ENCODE data around the gene PPP2R1B. TPM values are rescaled to one million over a fixed set of nuclear protein-coding genes. Genes with fewer than 3 reads are reported as not detected.
"Not testable (repeated sequence)": the region's sequence is repeated elsewhere in the genome, so short reads cannot be mapped to it uniquely, and the experiment has no call there.

PPP2R1B gene
- total and polyA plus RNA-seq, 5 donors, result 5.7 to 19.7 (median 9.8) TPM

DNA sequence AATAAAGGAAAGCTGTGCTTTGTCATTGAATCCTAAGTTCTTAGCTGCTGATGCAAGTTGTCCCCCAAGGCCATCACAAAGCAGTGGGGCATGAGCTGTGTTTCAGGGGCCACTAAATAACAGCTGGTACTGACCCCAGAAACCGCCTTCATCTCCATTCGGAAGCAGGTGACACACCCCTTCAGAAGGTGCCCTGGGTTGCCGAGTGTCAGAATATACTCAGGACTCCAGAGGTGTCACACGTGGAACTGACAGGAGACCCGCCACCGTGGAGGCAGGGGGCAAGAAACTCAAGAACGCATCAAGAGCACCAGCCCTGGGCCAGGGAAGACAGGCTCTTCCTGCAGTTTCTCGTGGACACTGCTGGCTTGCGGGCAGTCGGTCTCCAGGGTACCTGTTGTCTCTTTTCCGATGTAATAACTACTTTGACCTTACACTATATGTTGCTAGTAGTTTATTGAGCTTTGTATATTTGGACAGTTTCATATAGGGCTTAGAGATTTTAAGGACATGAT lies 41.5 kb downstream of the PPP2R1B start:
- DNase-seq (no peak), ATAC-seq (no peak)
- intact Hi-C loops (cut with DNase I), result loop anchor here in 1 of 4 donors (5.0 kb wide), 1 partner anchor 33 kb away; no protein-coding TSS in a partner anchor
- H3K4me1 ChIP-seq (ENCODE audit: control insufficient read depth, insufficient read depth, low read length), result peaks cover 6% of the 10 kb centered on the region
- H3K27ac ChIP-seq (ENCODE audit: low read length), result no peak overlapping the region
- no peaks in the 10 kb centered on the region for H3K27me3 ChIP-seq (ENCODE audit: control insufficient read depth, insufficient read depth)
- no peaks in the 10 kb centered on the region for H3K9me3 ChIP-seq (ENCODE audit: control insufficient read depth, low read length)
- WGBS, result 90% methylated on average over 11 of the region's 11 CpGs
- no peak overlapping the region for H3K4me3 ChIP-seq (ENCODE audit: low read length)

GRCh38 chr11:111723595-111723994 lies 42.6 kb downstream of the PPP2R1B start:
- WGBS, result 45% methylated on average over 15 of the region's 15 CpGs
- H3K4me3 ChIP-seq (ENCODE audit: low read length), result no peak overlapping the region
- intact Hi-C loops (cut with DNase I), result loop anchor here in 1 of 4 donors (5.0 kb wide), 1 partner anchor 34 kb away; no protein-coding TSS in a partner anchor
- DNase-seq (peak in 2 of 3 donors; percentile 70 to 78), ATAC-seq (peak; percentile 25 to 41)
- no peaks in the 10 kb centered on the region for H3K27me3 ChIP-seq (ENCODE audit: control insufficient read depth, insufficient read depth)
- H3K9me3 ChIP-seq (ENCODE audit: control insufficient read depth, low read length), result no peaks in the 10 kb centered on the region
- H3K27ac ChIP-seq (ENCODE audit: low read length), result no peak overlapping the region
- H3K4me1 ChIP-seq (ENCODE audit: control insufficient read depth, insufficient read depth, low read length), result peaks cover 3% of the 10 kb centered on the region

GRCh38 chr11:111722501-111722900 lies 43.7 kb downstream of the PPP2R1B start:
- 85% methylated on average over 8 of the region's 8 CpGs for WGBS
- no peak overlapping the region for H3K27ac ChIP-seq (ENCODE audit: low read length)
- H3K4me3 ChIP-seq (ENCODE audit: low read length), result no peak overlapping the region
- ATAC-seq, result no peak
- no peak for DNase-seq
- H3K9me3 ChIP-seq (ENCODE audit: control insufficient read depth, low read length), result no peaks in the 10 kb centered on the region
- peaks cover 3% of the 10 kb centered on the region for H3K4me1 ChIP-seq (ENCODE audit: control insufficient read depth, insufficient read depth, low read length)
- intact Hi-C loops (cut with DNase I), result loop anchor here in 1 of 4 donors (5.0 kb wide), 1 partner anchor 35 kb away; no protein-coding TSS in a partner anchor
- no peaks in the 10 kb centered on the region for H3K27me3 ChIP-seq (ENCODE audit: control insufficient read depth, insufficient read depth)

DNA sequence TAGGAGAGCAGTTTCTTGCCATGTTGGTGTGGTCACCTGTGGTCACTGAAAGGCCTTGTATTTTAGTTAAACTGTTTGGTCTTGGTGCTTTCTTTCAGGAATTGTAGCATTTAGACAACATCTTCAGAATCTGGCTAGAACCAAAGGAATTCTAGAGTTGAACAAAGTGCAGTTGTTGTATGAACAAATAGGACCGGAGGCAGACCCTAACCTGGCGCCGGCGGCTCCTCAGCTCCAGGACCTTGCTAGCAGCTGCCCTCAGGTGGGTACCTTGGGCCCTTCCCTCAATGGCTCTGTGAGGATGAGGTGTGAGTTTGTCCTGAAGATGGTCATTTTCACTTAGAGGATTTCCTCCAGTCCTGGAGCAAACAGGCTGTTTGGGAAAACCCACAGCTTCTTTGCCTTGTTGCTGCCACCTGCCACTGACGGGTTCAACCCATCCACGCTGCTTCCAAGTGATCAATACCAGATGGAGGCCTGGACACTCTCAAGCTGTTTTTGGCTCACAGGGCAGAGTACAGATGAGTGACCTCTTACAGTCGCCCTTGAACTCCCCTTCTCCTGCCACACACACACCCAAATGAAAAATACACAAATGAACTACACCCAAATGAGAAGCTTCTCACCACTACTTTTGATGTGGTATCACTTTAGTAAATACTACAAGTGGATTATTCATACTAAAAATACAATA lies 45.2 kb downstream of the PPP2R1B start:
- peaks cover 3% of the 10 kb centered on the region for H3K4me1 ChIP-seq (ENCODE audit: control insufficient read depth, insufficient read depth, low read length)
- no peaks in the 10 kb centered on the region for H3K9me3 ChIP-seq (ENCODE audit: control insufficient read depth, low read length)
- no peak overlapping the region for H3K27ac ChIP-seq (ENCODE audit: low read length)
- no peaks in the 10 kb centered on the region for H3K27me3 ChIP-seq (ENCODE audit: control insufficient read depth, insufficient read depth)
- H3K4me3 ChIP-seq (ENCODE audit: low read length), result no peak overlapping the region
- ATAC-seq (no peak), DNase-seq (no peak)
- 93% methylated on average over 7 of the region's 7 CpGs for WGBS
- intact Hi-C loops (cut with DNase I), result loop anchor here in 1 of 4 donors (5.0 kb wide), 1 partner anchor 36 kb away; no protein-coding TSS in a partner anchor

- ATAC-seq, result no peak
- peaks cover 3% of the 10 kb centered on the region for H3K4me1 ChIP-seq (ENCODE audit: control insufficient read depth, insufficient read depth, low read length)
- no peak overlapping the region for H3K27ac ChIP-seq (ENCODE audit: low read length)
- H3K9me3 ChIP-seq (ENCODE audit: control insufficient read depth, low read length), result no peaks in the 10 kb centered on the region
- intact Hi-C loops (cut with DNase I), result no loop called here
- WGBS, result 89% methylated on average over 2 of the region's 2 CpGs
- no peak overlapping the region for H3K4me3 ChIP-seq (ENCODE audit: low read length)
- H3K27me3 ChIP-seq (ENCODE audit: control insufficient read depth, insufficient read depth), result no peaks in the 10 kb centered on the region
- no peak for DNase-seq
Measured at GRCh38 chr11:111719379-111719778, 46.8 kb downstream of the PPP2R1B start.

DNA sequence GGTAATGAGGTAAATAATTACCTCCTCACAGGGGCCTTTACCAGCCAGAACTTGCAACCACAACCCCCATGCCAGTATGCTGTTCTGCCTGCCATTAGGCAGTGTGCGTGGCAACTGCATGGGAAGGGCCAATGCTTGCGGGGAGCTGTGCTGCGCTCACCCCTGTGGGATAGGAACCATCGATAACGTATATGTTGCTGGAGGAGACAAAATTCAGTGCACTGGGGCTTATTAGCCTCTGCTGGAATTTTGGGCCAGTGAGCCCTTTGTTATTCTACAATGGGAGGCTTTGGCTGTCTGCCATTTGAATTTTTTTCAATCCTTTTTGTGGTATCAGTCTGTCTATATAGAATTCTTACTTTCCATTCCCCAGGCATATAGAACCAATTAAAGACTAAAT lies 47.3 kb downstream of the PPP2R1B start:
- H3K27ac ChIP-seq (ENCODE audit: low read length), result peak overlapping the region; percentile 2
- H3K4me3 ChIP-seq (ENCODE audit: low read length), result no peak overlapping the region
- ATAC-seq, result no peak
- DNase-seq, result no peak
- intact Hi-C loops (cut with DNase I), result no loop called here
- H3K27me3 ChIP-seq (ENCODE audit: control insufficient read depth, insufficient read depth), result no peaks in the 10 kb centered on the region
- no peaks in the 10 kb centered on the region for H3K9me3 ChIP-seq (ENCODE audit: control insufficient read depth, low read length)
- peaks cover 3% of the 10 kb centered on the region for H3K4me1 ChIP-seq (ENCODE audit: control insufficient read depth, insufficient read depth, low read length)
- 87% methylated on average over 5 of the region's 5 CpGs for WGBS

DNA sequence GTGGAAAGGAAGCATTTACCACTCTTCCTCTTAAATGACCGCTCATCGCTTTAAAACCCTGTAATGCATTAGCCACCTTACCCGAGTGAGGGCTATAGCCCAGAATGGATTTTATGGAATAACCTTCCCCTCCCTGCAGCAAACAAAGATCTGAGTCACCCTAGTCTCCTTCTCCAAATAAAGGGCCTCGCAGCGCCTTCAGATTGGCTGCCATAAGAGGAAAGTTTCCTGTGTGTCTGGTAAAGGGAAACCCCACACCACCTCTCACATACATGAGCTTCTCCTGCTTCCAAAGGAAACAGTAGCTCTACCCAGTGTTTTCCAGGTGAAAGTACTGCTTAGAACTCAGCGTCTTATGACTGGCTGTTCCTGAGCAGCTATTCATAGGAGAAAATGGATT lies 47.8 kb downstream of the PPP2R1B start:
- Histone ChIP-seq H3K4me1 (ENCODE audit: control insufficient read depth, insufficient read depth, low read length) (peaks cover 3% of the 10 kb centered on the region), H3K27me3 (ENCODE audit: control insufficient read depth, insufficient read depth) (no peaks in the 10 kb centered on the region), H3K27ac (ENCODE audit: low read length) (no peak overlapping the region), H3K4me3 (ENCODE audit: low read length) (no peak overlapping the region), H3K9me3 (ENCODE audit: control insufficient read depth, low read length) (no peaks in the 10 kb centered on the region)
- ATAC-seq, result peak; percentile 16 to 76
- no peak for DNase-seq
- intact Hi-C loops (cut with DNase I), result no loop called here
- WGBS, result 68% methylated on average over 6 of the region's 6 CpGs

GRCh38 chr11:111717660-111718059 lies 48.5 kb downstream of the PPP2R1B start:
- H3K4me1 ChIP-seq (ENCODE audit: control insufficient read depth, insufficient read depth, low read length); H3K4me3 ChIP-seq (ENCODE audit: low read length); DNase-seq; ATAC-seq; H3K27ac ChIP-seq (ENCODE audit: low read length); intact Hi-C loops (cut with DNase I); H3K27me3 ChIP-seq (ENCODE audit: control insufficient read depth, insufficient read depth); H3K9me3 ChIP-seq (ENCODE audit: control insufficient read depth, low read length): not testable (repeated sequence)
- WGBS, result 97% methylated on average over 3 of the region's 3 CpGs

DNA sequence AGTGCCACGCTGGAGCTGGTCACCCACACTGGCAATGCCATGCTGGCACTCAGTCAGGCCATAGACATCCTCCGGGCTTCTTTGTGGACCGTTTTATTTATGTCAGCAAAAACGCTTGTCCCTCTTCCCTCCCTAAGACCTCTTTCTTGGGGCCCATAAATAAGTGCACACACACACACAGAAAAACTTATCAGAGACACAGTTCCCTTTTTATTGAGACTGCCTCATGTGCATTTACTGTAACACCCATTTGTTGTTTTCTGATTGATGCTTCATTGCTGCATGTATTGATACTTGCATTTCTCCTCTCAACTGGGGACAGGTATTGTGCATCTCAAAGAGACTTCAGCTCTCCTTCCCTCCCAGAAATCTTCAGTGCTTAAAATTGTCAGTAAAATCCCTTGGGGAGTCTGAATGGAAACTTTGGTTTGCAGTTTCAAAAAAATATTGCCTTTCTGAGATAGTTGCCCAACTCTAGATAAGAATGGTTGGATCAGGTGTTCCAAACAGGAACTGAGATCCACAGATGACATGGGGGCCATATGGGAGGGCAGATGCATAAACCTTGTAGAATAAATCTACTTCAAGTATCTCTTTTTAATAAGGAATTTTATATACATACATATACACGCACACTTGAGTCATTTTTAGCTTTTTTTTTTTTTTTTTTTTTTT lies 50.9 kb downstream of the PPP2R1B start:
- intact Hi-C loops (cut with DNase I), result no loop called here
- DNase-seq (no peak), ATAC-seq (no peak)
- Histone ChIP-seq H3K27me3 (ENCODE audit: control insufficient read depth, insufficient read depth) (no peaks in the 10 kb centered on the region), H3K9me3 (ENCODE audit: control insufficient read depth, low read length) (no peaks in the 10 kb centered on the region), H3K4me1 (ENCODE audit: control insufficient read depth, insufficient read depth, low read length) (peaks cover 3% of the 10 kb centered on the region), H3K27ac (ENCODE audit: low read length) (no peak overlapping the region), H3K4me3 (ENCODE audit: low read length) (no peak overlapping the region)
- 76% methylated on average over 5 of the region's 5 CpGs for WGBS

DNA sequence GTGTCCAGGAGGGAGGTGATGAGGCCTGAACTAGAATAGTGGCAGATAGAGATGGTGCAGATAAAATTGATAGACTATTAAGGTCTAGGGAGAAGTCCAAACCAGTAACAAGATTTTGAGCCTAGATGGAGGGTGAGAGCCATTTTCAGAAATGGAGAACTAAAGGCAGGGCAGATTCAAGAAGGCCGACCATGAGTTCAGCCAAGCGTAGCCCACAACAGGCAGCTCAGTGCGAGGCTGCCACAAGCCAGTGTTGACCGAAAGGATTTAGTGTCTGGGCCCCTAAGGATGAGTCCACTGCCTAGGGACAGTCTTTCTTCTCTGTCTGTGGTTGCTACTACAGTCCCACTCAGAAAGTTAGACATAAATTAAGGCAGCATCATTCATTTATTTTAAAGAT lies 51.7 kb downstream of the PPP2R1B start:
- no peak for ATAC-seq
- 92% methylated on average over 4 of the region's 4 CpGs for WGBS
- H3K9me3 ChIP-seq (ENCODE audit: control insufficient read depth, low read length), result no peaks in the 10 kb centered on the region
- no peak overlapping the region for H3K4me3 ChIP-seq (ENCODE audit: low read length)
- intact Hi-C loops (cut with DNase I), result no loop called here
- no peaks in the 10 kb centered on the region for H3K27me3 ChIP-seq (ENCODE audit: control insufficient read depth, insufficient read depth)
- H3K4me1 ChIP-seq (ENCODE audit: control insufficient read depth, insufficient read depth, low read length), result peaks cover 3% of the 10 kb centered on the region
- no peak for DNase-seq
- no peak overlapping the region for H3K27ac ChIP-seq (ENCODE audit: low read length)

DNA sequence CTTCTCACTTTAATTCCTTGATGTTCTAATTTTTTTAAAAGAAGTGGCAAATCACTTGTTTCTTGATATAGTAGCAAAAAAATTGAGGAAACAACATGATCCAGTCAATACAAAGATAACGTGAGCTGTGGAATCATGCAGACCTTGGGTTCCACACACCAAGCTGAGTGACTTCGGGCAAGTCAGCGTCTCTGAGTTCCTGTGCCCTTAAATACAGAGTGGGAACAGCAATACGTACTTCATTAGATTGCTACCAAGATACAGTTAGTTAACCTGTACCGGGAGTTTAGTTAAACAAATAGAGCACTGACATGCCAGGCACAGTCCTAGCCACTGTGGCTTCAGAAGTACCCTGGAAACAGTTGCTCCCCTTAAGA lies 58.5 kb downstream of the PPP2R1B start:
- DNase-seq, result no peak
- no peaks in the 10 kb centered on the region for H3K27me3 ChIP-seq (ENCODE audit: control insufficient read depth, insufficient read depth)
- H3K27ac ChIP-seq (ENCODE audit: low read length), result no peak overlapping the region
- WGBS, result 89% methylated on average over 5 of the region's 5 CpGs
- intact Hi-C loops (cut with DNase I), result no loop called here
- no peak overlapping the region for H3K4me3 ChIP-seq (ENCODE audit: low read length)
- H3K9me3 ChIP-seq (ENCODE audit: control insufficient read depth, low read length), result no peaks in the 10 kb centered on the region
- peaks cover 2% of the 10 kb centered on the region for H3K4me1 ChIP-seq (ENCODE audit: control insufficient read depth, insufficient read depth, low read length)
- no peak for ATAC-seq

Data from right cardiac atrium (tissue), 5 donors.